Body of pancreas (tissue), 4 donors: ENCODE data around the gene DNAJB12.

Experiments used
- POLR2A ChIP-seq, 3 donors: fragments of 450-650 bp; IDR thresholded peaks; one replicate each; pipeline ENCODE4 v1.6.1; 2016; ENCODE audit warnings: antibody characterized with exemption in 3 of 3, mild to moderate bottlenecking in 2 of 3
- TF ChIP-seq, protein P1 (sequence below), 7 experiments: fragments of 450-650 bp in 4 of 7; fragments of 200-600 bp in 3 of 7; sonication (generic) in 3 of 7; IDR thresholded peaks; one replicate each; pipeline ENCODE4 v1.5.1; 2016 to 2019; ENCODE audit warnings: antibody characterized with exemption in 7 of 7

DNA sequence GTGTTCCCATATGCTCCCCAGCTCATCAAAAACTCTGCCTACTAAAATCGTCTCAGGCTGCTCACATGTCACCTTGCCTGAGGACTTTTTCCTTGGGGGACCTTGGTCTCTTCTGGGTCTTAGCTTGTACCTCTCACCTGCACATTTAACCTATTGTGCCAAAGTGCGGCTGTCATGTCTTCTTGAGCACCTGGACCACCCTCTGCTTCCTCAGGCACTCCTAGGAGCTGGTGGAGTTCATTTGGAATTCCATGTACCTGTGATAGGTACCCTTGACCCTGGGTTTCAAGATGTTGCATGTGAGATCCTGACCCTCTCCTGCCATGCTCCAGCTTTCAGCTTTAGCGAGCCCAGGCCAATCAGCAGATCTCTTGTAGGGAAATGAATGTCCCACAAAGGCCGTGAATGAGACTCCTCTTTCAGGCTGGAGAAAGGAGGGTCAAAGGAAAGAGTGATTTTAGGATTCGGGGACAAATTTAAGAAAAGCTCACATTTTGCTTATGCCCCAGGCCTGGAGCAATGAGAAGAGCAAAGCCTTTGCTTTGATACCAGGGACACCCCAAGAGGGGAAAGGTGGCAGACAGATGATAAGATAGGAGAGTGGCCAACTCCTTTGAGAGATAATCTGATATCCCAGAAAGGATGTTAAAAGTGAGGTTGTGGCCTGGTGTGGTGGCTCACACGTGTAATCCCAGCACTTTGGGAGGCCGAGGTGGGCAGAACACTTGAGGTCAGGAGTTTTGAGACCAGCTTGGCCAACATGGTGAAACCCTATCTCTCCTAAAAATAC lies 10.6 kb upstream of the DNAJB12 start:
- TF ChIP-seq, protein P1, sequence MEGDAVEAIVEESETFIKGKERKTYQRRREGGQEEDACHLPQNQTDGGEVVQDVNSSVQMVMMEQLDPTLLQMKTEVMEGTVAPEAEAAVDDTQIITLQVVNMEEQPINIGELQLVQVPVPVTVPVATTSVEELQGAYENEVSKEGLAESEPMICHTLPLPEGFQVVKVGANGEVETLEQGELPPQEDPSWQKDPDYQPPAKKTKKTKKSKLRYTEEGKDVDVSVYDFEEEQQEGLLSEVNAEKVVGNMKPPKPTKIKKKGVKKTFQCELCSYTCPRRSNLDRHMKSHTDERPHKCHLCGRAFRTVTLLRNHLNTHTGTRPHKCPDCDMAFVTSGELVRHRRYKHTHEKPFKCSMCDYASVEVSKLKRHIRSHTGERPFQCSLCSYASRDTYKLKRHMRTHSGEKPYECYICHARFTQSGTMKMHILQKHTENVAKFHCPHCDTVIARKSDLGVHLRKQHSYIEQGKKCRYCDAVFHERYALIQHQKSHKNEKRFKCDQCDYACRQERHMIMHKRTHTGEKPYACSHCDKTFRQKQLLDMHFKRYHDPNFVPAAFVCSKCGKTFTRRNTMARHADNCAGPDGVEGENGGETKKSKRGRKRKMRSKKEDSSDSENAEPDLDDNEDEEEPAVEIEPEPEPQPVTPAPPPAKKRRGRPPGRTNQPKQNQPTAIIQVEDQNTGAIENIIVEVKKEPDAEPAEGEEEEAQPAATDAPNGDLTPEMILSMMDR (IDR thresholded peaks at IDR 0.05): no peak
- TF ChIP-seq POLR2A (IDR thresholded peaks at IDR 0.05): no peak
